ENCODE data around the gene ELK4. TPM values are rescaled to one million over a fixed set of nuclear protein-coding genes. Genes with fewer than 3 reads are reported as not detected.

ELK4 gene
- total RNA-seq, 2 experiments from 2014 or later: 60.7 to 65.8 TPM

DNA sequence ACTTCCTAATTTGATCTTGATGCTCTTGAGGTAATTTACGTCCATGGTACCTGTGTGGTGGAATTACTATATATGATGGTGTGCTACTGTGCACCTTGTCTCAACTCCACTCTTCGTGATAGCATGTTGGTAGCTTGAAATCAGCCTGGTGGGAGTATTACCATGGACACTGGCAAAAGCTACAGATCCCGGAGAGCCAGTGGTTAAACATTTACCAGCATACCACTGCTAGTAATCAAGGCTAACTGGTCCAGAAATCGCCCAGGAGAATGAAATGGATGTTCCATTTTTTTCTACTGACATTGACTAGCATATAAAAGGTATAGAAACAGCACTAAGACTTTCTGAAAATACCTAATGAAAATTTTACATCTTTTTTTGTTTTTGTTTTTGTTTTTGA is 30.6 kb downstream of the ELK4 start:
- CTCF ChIA-PET: interaction anchor here (1.1 to 3.4 kb wide), 7 partner anchors 10 to 111 kb away, joined by 4 to 52 read pairs (median 7); partner anchors contain the start of gene ELK4
- POLR2A ChIA-PET: interaction anchor here (1.5 kb wide), 1 partner anchor 9 kb away, joined by 8 read pairs; no protein-coding TSS in a partner anchor
- no peaks in the 10 kb centered on the region for H3K27me3 Mint-ChIP-seq

DNA sequence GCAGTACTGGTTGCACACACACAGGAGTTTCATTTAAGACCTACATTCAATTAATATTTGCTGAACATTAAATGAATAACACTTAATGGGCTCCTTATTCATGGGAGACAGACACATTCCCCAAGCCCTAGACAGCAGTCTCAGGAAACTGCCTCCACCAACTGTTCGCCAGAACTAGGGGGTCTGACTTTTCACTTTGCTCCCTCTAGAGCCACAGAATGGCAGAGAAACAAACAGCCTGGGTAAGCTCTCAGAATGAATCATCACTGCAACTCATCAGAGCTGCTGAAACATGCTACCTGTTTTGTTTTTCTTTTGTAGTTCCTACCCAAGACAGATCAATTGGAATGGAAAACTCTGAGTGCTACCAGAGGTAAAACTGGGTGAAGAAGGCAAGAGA is 31.7 kb downstream of the ELK4 start:
- DNase-seq: peak; percentile 36
- Mint-ChIP-seq H3K4me1 (ENCODE audit: low read depth) (peaks cover 31% of the 10 kb centered on the region), H3K4me3 (no peak overlapping the region), H3K27me3 (no peaks in the 10 kb centered on the region), H3K9me3 (no peaks in the 10 kb centered on the region), H3K27ac (peak overlapping the region; percentile 77), H3K36me3 (peaks cover 26% of the 10 kb centered on the region)
- intact Hi-C loops (cut with micrococcal nuclease): no loop called here
- ChIA-PET CTCF (interaction anchor here (0.6 to 3.4 kb wide), 7 partner anchors 9 to 1393 kb away, joined by 3 to 52 read pairs (median 7); partner anchors contain the start of gene ELK4), POLR2A (interaction anchor here (0.9 to 1.5 kb wide), 3 partner anchors 8 to 32 kb away, joined by 3 to 8 read pairs (median 5); no protein-coding TSS in a partner anchor)

More for the DNA sequence above, 30.6 kb downstream of the ELK4 start:
- intact Hi-C loops (cut with micrococcal nuclease): no loop called here
- DNase-seq: no peak
- no peak overlapping the region for H3K4me3 Mint-ChIP-seq
- H3K9me3 Mint-ChIP-seq: no peaks in the 10 kb centered on the region
- peaks cover 24% of the 10 kb centered on the region for H3K36me3 Mint-ChIP-seq
- H3K4me1 Mint-ChIP-seq (ENCODE audit: low read depth): peaks cover 26% of the 10 kb centered on the region
- no peak overlapping the region for H3K27ac Mint-ChIP-seq

DNA sequence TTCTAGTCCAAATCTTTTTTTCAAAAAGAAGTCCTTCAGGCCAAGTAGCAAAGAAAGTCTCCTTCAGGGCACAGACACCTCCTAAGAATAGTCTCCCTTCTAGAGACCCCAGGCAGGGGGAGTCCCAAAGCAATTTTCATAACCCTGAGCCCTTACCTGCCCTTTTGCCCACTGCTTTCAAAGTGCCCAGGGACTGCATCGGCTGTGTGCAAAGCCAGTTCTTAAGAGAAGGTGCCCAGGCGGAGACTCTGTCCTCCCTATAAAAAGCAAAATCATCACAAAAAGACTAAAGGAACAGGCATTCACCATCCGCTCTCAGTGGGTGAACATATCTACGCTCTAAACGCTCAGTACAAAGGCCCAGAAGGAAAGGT is 32.2 kb downstream of the ELK4 start:
- intact Hi-C loops (cut with micrococcal nuclease): no loop called here
- Mint-ChIP-seq H3K4me1 (ENCODE audit: low read depth) (peaks cover 32% of the 10 kb centered on the region), H3K27ac (peak overlapping the region; percentile 77), H3K9me3 (no peaks in the 10 kb centered on the region), H3K4me3 (no peak overlapping the region), H3K36me3 (peaks cover 25% of the 10 kb centered on the region), H3K27me3 (no peaks in the 10 kb centered on the region)
- ChIA-PET CTCF (interaction anchor here (1.5 to 3.4 kb wide), 6 partner anchors 8 to 112 kb away, joined by 4 to 52 read pairs (median 16); partner anchors contain the start of gene ELK4), POLR2A (interaction anchor here (0.9 to 1.4 kb wide), 2 partner anchors 31 to 33 kb away, joined by 3 to 5 read pairs; no protein-coding TSS in a partner anchor)
- DNase-seq: no peak

DNA sequence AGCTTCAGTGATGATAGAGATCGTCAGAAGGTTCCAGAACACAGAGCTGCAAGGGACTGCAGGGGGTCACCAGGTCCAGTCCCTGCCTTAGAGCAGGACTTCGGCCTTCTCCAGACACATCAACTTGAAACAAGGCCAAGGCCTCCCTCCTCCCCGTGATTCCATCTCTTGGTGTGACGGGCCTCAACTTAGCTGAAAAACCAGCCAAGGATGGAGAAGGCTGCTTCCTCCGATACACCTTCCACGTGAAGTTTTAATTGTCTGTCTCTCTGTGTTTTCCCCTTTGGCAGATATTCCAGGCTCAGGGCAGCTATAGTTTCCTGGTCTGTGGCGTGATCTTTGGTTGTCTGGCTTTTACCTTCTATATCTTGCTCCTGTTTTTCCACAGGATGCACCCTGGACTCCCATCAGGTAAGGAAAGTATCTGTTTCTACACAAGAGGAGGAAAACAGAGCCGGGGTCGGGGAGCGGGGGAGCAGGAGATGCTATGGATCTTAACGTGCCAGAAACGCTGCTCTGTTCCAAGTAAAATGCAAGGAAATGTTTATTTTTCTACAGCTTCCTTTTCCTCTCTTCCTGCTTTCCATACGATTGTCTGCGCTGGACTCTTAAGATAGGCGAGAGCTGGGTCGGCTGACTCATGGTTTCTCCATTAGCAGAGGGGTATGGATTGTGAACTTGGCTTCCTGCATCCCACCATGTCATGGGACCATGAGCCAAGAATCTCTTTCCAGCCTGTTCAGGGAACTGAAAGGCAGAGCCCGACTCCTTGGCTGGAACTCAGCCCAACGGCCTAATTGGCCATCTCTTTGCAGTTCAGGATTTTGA is 32.8 kb downstream of the ELK4 start:
- intact Hi-C loops (cut with micrococcal nuclease): no loop called here
- Mint-ChIP-seq H3K27ac (no peak overlapping the region), H3K36me3 (peaks cover 22% of the 10 kb centered on the region), H3K27me3 (no peaks in the 10 kb centered on the region), H3K9me3 (no peaks in the 10 kb centered on the region), H3K4me1 (ENCODE audit: low read depth) (peaks cover 31% of the 10 kb centered on the region), H3K4me3 (no peak overlapping the region)
- POLR2A ChIA-PET: no interaction called here
- peak; percentile 3 for DNase-seq
- CTCF ChIA-PET: interaction anchor here (1.4 to 3.4 kb wide), 4 partner anchors 31 to 60 kb away, joined by 7 to 19 read pairs (median 10); partner anchors contain the start of gene ELK4

DNA sequence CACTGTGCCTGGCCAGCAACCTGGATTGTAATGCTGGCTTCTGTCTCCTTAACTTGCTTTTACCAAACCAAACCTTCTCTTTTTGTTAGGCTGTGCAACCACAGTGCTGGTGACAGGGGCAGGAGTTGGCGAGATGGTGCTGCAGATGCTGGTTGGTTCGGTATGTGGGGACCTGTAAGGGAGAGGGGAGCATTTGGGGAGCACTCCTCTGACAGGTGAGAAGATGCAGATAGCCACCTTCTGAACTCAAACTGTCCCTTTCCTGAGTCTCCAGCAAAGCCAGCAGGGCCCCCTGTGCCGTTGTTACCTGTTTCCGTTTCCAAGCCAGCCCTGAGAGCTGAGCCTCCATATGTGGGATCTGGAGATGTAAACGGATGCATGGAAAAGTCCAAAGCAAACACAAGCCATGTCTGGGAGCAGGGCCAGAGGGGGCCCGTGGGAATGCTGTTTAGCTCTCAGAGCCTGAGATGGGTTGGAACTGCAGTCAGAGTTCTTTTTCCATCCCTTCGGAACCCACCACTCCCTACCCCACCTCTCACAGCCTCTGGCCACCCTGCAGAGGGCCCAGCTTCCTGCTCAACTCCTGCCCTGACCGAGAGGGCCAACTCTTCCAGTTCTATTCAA is 34.0 kb downstream of the ELK4 start:
- H3K4me3 Mint-ChIP-seq: no peak overlapping the region
- H3K36me3 Mint-ChIP-seq: peaks cover 19% of the 10 kb centered on the region
- ChIA-PET POLR2A (no interaction called here), CTCF (interaction anchor here (1.4 to 3.4 kb wide), 3 partner anchors 35 to 61 kb away, joined by 8 to 19 read pairs (median 12); partner anchors contain the start of gene ELK4)
- no peak overlapping the region for H3K27ac Mint-ChIP-seq
- peaks cover 39% of the 10 kb centered on the region for H3K4me1 Mint-ChIP-seq (ENCODE audit: low read depth)
- intact Hi-C loops (cut with micrococcal nuclease): no loop called here
- no peaks in the 10 kb centered on the region for H3K9me3 Mint-ChIP-seq
- H3K27me3 Mint-ChIP-seq: no peaks in the 10 kb centered on the region
- DNase-seq: peak; percentile 6

DNA sequence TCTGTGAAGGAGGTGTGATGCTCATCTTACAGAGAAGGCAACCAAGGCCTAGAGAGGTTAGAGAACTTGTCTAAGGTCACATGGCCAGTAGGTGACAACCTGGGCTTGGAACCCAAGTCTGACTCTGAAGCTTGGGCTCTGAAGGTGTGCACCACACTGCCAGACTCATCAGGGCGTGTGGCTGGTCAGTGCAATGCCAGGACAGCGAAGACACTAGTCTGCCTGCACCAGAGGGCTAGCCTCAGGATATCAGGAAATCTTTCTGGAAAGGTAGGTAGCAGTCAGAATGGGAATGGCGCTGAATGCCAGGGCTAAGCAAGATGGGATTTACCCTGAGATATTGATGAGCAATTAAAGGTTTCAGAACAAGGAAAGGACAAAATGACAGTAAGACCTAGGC is 34.9 kb downstream of the ELK4 start:
- CTCF ChIA-PET: interaction anchor here (9.4 to 10.8 kb wide), 2 partner anchors 36 to 60 kb away, joined by 316 to 631 read pairs; partner anchors contain the start of gene ELK4
- intact Hi-C loops (cut with micrococcal nuclease): no loop called here
- DNase-seq: peak; percentile 7
- peaks cover 43% of the 10 kb centered on the region for H3K4me1 Mint-ChIP-seq (ENCODE audit: low read depth)
- no peak overlapping the region for H3K27ac Mint-ChIP-seq
- no peaks in the 10 kb centered on the region for H3K27me3 Mint-ChIP-seq
- no peak overlapping the region for H3K4me3 Mint-ChIP-seq
- peaks cover 19% of the 10 kb centered on the region for H3K36me3 Mint-ChIP-seq
- POLR2A ChIA-PET: no interaction called here
- H3K9me3 Mint-ChIP-seq: no peaks in the 10 kb centered on the region

DNA sequence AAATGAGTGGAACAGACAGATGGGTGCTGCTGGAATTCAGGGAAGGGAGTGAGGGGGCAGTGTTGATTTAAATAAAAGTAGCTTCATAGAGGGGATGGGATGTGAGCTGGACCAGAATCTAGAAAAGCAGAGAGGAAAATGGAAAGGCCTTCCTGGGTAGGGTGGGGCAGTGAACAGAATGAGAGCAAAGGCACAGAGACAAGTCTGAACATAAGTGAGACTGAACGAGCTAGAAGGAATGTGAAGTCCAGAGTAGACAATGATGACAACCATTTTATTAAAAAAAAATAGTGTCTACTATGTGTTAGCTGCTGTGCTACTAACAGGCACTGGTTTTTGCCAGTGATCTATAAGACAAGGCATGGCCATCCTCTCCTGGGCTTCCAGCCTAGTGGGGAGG is 36.0 kb downstream of the ELK4 start:
- CTCF ChIA-PET: interaction anchor here (0.8 to 10.8 kb wide), 5 partner anchors 10 to 115 kb away, joined by 3 to 631 read pairs (median 6); partner anchors contain the start of gene ELK4
- H3K4me1 Mint-ChIP-seq (ENCODE audit: low read depth): peaks cover 46% of the 10 kb centered on the region
- intact Hi-C loops (cut with micrococcal nuclease): no loop called here

DNA sequence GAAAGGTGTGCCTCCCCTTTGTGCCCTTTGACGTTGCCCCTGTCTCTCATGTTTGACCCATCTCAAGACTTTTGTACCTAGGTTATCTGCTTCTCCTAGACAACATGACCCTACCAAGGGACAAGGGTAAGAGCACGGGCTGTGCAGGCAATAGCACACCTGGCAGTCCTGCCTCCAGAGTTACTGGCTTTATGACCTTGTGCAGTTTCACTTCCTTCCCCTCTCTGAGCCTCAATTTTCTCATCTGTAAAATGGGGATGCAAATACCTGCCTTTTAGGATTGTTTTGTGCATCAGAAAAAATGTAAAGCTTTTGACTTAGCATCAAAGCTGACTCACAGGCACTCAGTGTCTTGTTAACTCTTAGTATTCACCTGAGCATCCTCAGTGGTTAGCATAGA is 36.4 kb downstream of the ELK4 start:
- peaks cover 19% of the 10 kb centered on the region for H3K36me3 Mint-ChIP-seq
- H3K27ac Mint-ChIP-seq: peak overlapping the region; percentile 5
- intact Hi-C loops (cut with micrococcal nuclease): no loop called here
- ChIA-PET POLR2A (interaction anchor here (0.7 to 5.9 kb wide), 2 partner anchors 13 to 36 kb away, joined by 4 to 78 read pairs; partner anchors contain the start of gene ELK4), CTCF (interaction anchor here (0.8 to 10.8 kb wide), 5 partner anchors 10 to 116 kb away, joined by 3 to 631 read pairs (median 6); partner anchors contain the start of gene ELK4)
- no peaks in the 10 kb centered on the region for H3K9me3 Mint-ChIP-seq
- no peak overlapping the region for H3K4me3 Mint-ChIP-seq
- peaks cover 42% of the 10 kb centered on the region for H3K4me1 Mint-ChIP-seq (ENCODE audit: low read depth)
- H3K27me3 Mint-ChIP-seq: no peaks in the 10 kb centered on the region
- DNase-seq: peak; percentile 7

More for the DNA sequence above, 36.0 kb downstream of the ELK4 start:
- DNase-seq: peak; percentile 1
- Mint-ChIP-seq H3K9me3 (no peaks in the 10 kb centered on the region), H3K4me3 (no peak overlapping the region), H3K27ac (peak overlapping the region; percentile 5), H3K27me3 (no peaks in the 10 kb centered on the region), H3K36me3 (peaks cover 19% of the 10 kb centered on the region)
- POLR2A ChIA-PET: interaction anchor here (5.9 kb wide), 1 partner anchor 35 kb away, joined by 78 read pairs; the partner anchor contains the start of gene ELK4

DNA sequence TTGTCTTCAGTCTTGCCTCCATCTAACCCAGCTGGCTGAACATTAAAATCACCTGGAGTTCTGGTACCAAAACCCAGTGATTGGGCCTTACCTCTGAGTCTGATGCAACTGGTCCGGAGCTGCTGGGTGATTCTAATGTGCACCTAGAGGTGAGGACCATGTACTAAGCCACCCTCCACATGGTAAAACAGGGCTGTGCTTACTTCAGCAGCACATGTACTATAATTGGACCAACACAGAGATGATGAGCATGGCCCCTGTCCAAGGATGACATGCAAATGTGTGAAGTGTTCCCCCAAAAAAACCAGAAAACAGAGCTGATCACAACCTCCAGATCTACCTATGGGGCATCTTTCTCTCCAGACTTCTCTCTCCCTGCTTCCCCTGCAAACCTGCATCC is 37.0 kb downstream of the ELK4 start:
- Mint-ChIP-seq H3K36me3 (peaks cover 18% of the 10 kb centered on the region), H3K27ac (no peak overlapping the region), H3K4me3 (no peak overlapping the region), H3K9me3 (no peaks in the 10 kb centered on the region), H3K4me1 (ENCODE audit: low read depth) (peaks cover 36% of the 10 kb centered on the region), H3K27me3 (no peaks in the 10 kb centered on the region)
- ChIA-PET CTCF (interaction anchor here (1.7 to 10.8 kb wide), 3 partner anchors 38 to 116 kb away, joined by 6 to 631 read pairs (median 316); partner anchors contain the start of gene ELK4), POLR2A (interaction anchor here (0.7 to 5.9 kb wide), 2 partner anchors 14 to 36 kb away, joined by 4 to 78 read pairs; partner anchors contain the start of gene ELK4)
- intact Hi-C loops (cut with micrococcal nuclease): loop anchor here (5.0 kb wide), 1 partner anchor 68 kb away; no protein-coding TSS in a partner anchor
- DNase-seq: peak; percentile 7

DNA sequence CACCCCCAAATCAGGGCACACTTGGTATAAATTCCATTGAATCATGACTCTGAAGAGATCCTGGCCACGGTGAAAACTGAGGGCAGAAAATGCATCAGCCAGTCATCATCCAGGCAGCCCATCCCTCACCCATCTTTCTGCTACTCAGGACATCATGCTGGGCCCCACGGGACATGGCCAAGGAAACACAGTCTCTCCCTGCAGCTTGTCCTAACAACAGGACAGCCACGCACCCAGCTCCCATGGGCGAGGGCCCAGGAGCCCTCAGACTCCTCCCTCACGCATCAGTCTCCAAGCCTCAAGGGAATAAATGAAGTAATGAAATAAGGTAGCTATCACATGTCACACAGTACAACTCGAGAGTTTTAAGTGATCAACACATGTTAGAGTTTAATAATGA is 37.8 kb downstream of the ELK4 start:
- no peaks in the 10 kb centered on the region for H3K27me3 Mint-ChIP-seq
- ChIA-PET CTCF (interaction anchor here (0.7 to 10.8 kb wide), 6 partner anchors 11 to 270 kb away, joined by 3 to 631 read pairs (median 20); partner anchors contain the start of gene ELK4), POLR2A (interaction anchor here (5.9 kb wide), 1 partner anchor 37 kb away, joined by 78 read pairs; the partner anchor contains the start of gene ELK4)
- intact Hi-C loops (cut with micrococcal nuclease): loop anchor here (5.0 kb wide), 1 partner anchor 67 kb away; no protein-coding TSS in a partner anchor
- H3K27ac Mint-ChIP-seq: peak overlapping the region; percentile 69
- DNase-seq: peak; percentile 13
- H3K4me3 Mint-ChIP-seq: no peak overlapping the region
- no peaks in the 10 kb centered on the region for H3K9me3 Mint-ChIP-seq
- peaks cover 32% of the 10 kb centered on the region for H3K4me1 Mint-ChIP-seq (ENCODE audit: low read depth)
- peaks cover 14% of the 10 kb centered on the region for H3K36me3 Mint-ChIP-seq

DNA sequence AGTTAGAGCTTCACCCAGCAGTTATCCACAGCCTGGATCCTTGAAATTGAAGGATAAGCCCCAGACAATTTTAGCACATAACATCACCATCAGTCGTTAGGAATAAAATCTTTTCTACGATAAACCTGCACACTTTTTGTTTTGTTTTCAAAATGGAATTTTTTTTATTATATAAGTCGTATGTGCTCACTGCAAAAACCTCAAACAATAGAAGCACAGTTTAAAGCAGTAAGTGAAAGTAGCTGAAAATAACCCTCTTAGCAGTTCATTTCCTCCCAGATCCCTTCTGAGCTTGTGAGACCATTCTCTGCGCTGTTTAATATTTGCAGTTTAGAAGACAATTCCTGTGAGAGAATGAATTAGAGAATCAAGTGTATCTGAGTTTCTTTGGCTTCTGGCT is 38.3 kb downstream of the ELK4 start:
- H3K36me3 Mint-ChIP-seq: peaks cover 13% of the 10 kb centered on the region

More for the DNA sequence above, 38.3 kb downstream of the ELK4 start:
- Mint-ChIP-seq H3K4me3 (peak overlapping the region; percentile 28), H3K9me3 (no peaks in the 10 kb centered on the region), H3K27me3 (no peaks in the 10 kb centered on the region), H3K4me1 (ENCODE audit: low read depth) (peaks cover 31% of the 10 kb centered on the region), H3K27ac (peak overlapping the region; percentile 69)
- POLR2A ChIA-PET: interaction anchor here (5.9 kb wide), 1 partner anchor 37 kb away, joined by 78 read pairs; the partner anchor contains the start of gene ELK4
- intact Hi-C loops (cut with micrococcal nuclease): loop anchor here (5.0 kb wide), 1 partner anchor 66 kb away; no protein-coding TSS in a partner anchor
- CTCF ChIA-PET: interaction anchor here (0.7 to 10.8 kb wide), 9 partner anchors 11 to 384 kb away, joined by 3 to 631 read pairs (median 6); partner anchors contain the start of gene ELK4
- DNase-seq: no peak

Data from activated CD4-positive, alpha-beta memory T cell treated with anti-CD3 and anti-CD28 coated beads for 36 hours (primary cell).